Cardiac ventricle fibroblast (primary cell): ENCODE data around the gene ARMC2. TPM values are rescaled to one million over a fixed set of nuclear protein-coding genes. Genes with fewer than 3 reads are reported as not detected.

Experiments
- total RNA-seq: library from RNA; depleted of rRNA; stranded (reverse); fragments of >200 nt; gene quantifications from 2 replicates; pipeline ENCODE4 v1.2.3, GENCODE V29; 2015

The ARMC2 gene, protein sequence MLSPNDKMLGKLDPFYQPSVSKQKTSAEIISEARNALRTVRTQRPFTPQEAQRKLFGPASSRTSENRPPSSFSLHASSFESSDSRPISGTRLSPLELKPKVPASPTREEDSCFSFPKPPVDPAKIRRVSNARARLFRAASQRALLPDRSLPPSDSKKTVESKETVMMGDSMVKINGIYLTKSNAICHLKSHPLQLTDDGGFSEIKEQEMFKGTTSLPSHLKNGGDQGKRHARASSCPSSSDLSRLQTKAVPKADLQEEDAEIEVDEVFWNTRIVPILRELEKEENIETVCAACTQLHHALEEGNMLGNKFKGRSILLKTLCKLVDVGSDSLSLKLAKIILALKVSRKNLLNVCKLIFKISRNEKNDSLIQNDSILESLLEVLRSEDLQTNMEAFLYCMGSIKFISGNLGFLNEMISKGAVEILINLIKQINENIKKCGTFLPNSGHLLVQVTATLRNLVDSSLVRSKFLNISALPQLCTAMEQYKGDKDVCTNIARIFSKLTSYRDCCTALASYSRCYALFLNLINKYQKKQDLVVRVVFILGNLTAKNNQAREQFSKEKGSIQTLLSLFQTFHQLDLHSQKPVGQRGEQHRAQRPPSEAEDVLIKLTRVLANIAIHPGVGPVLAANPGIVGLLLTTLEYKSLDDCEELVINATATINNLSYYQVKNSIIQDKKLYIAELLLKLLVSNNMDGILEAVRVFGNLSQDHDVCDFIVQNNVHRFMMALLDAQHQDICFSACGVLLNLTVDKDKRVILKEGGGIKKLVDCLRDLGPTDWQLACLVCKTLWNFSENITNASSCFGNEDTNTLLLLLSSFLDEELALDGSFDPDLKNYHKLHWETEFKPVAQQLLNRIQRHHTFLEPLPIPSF
- total RNA-seq = 3.0 and 4.4 TPM in 2 replicates

DNA sequence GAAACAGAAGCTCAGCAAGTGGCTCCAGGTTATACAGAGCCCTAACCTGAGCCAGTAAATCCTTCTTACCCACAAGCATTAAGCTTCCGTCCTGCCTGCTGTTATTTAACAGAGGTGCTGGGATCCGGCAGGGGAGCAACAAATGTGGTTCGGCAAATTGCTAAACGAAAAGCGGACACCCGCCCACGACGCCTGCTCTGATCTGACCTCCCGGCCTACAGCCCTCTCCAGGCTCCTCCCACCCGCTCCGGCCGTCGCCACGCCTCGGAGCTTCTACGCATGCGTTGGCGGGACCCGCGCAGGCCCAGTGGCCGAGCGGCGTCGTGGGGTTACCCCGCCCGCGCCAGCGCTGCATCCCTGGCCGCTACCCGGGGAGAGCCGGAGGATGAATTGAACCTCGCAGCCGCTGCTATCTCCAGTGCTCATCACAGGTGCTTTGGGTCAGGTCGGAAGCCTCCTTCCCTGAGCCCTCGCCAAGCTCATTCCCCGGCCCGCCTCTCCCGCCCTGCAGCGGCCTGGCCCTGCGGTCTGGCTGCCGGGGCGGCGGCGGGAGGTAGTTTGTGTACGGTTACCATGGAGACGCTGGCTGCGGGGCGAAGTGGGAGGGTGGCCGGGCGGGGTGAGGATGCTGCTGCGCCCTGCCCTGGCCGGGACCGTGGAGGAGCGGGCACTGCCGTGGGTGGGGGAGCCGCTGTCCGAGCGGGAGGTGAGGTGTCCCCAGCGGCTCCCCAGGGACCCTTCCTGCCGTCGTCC lies at the start of gene ARMC2:
Gene ARMC2 (plus strand): TSS at position 307 of the 753 bp plus-strand sequence. CDS start 5,846 bp downstream, outside the sequence.

Other genes with a start within 250 kb of the ARMC2 start
- gene SESN1, start 246.4 kb downstream of the ARMC2 start, total RNA-seq = 26.2 and 26.3 TPM in 2 replicates
- 13.5 and 15.1 TPM in 2 replicates for gene CEP57L1, start 247.1 kb downstream of the ARMC2 start, total RNA-seq